K562 (cell line): ENCODE results near the gene CAMK1D. TPM values are rescaled to one million over a fixed set of nuclear protein-coding genes. Genes with fewer than 3 reads are reported as not detected.

Source experiments
- ATAC-seq: fragments of 200-7000 bp; cut with Tn5 transposase; 3 replicates; pipeline ENCODE4 v1.9.1; 2020; ENCODE audit warnings: moderate library complexity
- BruUV-seq: library from RNA; stranded (reverse); fragments of 400-500 nt; replicated peaks from 2 replicates; lab custom pipeline; 2021; lab: Mats Ljungman, UMichigan
- CTCF ChIA-PET: fragments of 300-600 bp; formaldehyde crosslinking; extraction: SDS; loops from one replicate; lab custom pipeline; 2021; ENCODE audit warnings: low intra/inter-chr PET ratio; lab: Yijun Ruan, JAX
- POLR2A ChIA-PET: fragments of 300-600, 350-650 bp; sonication (Branson Sonifier 250); formaldehyde crosslinking; extraction: SDS; loops from one replicate; lab custom pipeline; 2021; ENCODE audit warnings: antibody characterized with exemption, inconsistent platforms; lab: Yijun Ruan, JAX
- DNase-seq, 4 experiments: peaks; one replicate each; pipeline versions ENCODE4 v3.0.0 to v3.0.0-alpha.2; 2011 to 2018; ENCODE audit warnings: low spot score in 3 of 4, mixed read lengths in 3 of 4; ENCODE audit errors: extremely low read depth in 1 of 4
- FAIRE-seq: peaks from 2 replicates; lab custom pipeline; 2011; peaks lifted over from hg19 to GRCh38; lab: Jason Lieb, UNC
- H2AFZ ChIP-seq: 2 replicates; pipeline ENCODE4 v1.6.0; 2011; ENCODE audit warnings: low read depth, low read length, control low read depth, inconsistent platforms
- H3K27ac ChIP-seq: fragments of 200-600 bp; 3 replicates; pipeline ENCODE4 v1.8.0; 2011; ENCODE audit warnings: low read depth, mild to moderate bottlenecking, control low read depth, inconsistent platforms, low read length, moderate library complexity, mixed read lengths; ENCODE audit errors: extremely low read depth
- H3K27me3 ChIP-seq, 2 experiments: fragments of 300-600 bp in 1 of 2; 2 replicates in 1 of 2; 3 replicates in 1 of 2; pipeline versions ENCODE4 v1.6.0 to v1.8.0; 2011; ENCODE audit warnings: inconsistent platforms in 2 of 2, low read length in 2 of 2, mild to moderate bottlenecking in 1 of 2, mixed read lengths in 1 of 2, moderate library complexity in 1 of 2; ENCODE audit not compliant: control insufficient read depth in 2 of 2, insufficient read depth in 2 of 2
- H3K36me3 ChIP-seq: fragments of 300-600 bp; 3 replicates; pipeline ENCODE4 v1.8.0; 2011; ENCODE audit warnings: mild to moderate bottlenecking, low read length, inconsistent platforms; ENCODE audit not compliant: control insufficient read depth, insufficient read depth
- H3K4me1 ChIP-seq, 2 experiments: fragments of 200-600 bp in 1 of 2; replicated peaks in 1 of 2; 2 replicates in 1 of 2; 3 replicates in 1 of 2; pipeline versions ENCODE4 v1.5.1 to v1.8.0; 2011; ENCODE audit warnings: inconsistent platforms in 2 of 2, low read length in 2 of 2, mild to moderate bottlenecking in 1 of 2, mixed read lengths in 1 of 2, moderate library complexity in 1 of 2; ENCODE audit not compliant: control insufficient read depth in 2 of 2, insufficient read depth in 2 of 2
- H3K4me2 ChIP-seq: 2 replicates; pipeline ENCODE4 v1.6.1; 2011; ENCODE audit warnings: low read length, control low read depth, inconsistent platforms, mixed read lengths; ENCODE audit not compliant: insufficient read depth
- H3K4me3 ChIP-seq: fragments of 200-600 bp; sonication (generic), shearing (Covaris generic); 2 replicates; pipeline ENCODE4 v1.5.1; 2016; ENCODE audit warnings: control low read depth, inconsistent platforms
- H3K79me2 ChIP-seq: fragments of 200-600 bp; 3 replicates; pipeline ENCODE4 v1.8.0; 2011; ENCODE audit warnings: low read length, inconsistent platforms; ENCODE audit not compliant: control insufficient read depth, insufficient read depth
- H3K9ac ChIP-seq, 2 experiments: 2 replicates each; pipeline versions ENCODE4 v1.6.0 to v1.6.1; 2011; ENCODE audit warnings: low read depth in 2 of 2, low read length in 2 of 2, control low read depth in 1 of 2, inconsistent platforms in 1 of 2, mild to moderate bottlenecking in 1 of 2, mixed read lengths in 1 of 2; ENCODE audit not compliant: insufficient read depth in 1 of 2
- H3K9me1 ChIP-seq: one replicate; pipeline ENCODE4 v1.6.0; 2011; ENCODE audit warnings: inconsistent platforms, mild to moderate bottlenecking, low read length, moderate library complexity; ENCODE audit not compliant: control insufficient read depth, insufficient read depth
- H3K9me3 ChIP-seq: replicated peaks from 2 replicates; pipeline ENCODE4 v1.5.1; 2011; ENCODE audit warnings: low read depth, low read length, inconsistent platforms; ENCODE audit not compliant: control insufficient read depth, insufficient read depth
- H4K20me1 ChIP-seq: replicated peaks from 2 replicates; pipeline ENCODE4 v1.6.1; 2011; ENCODE audit warnings: low read length, inconsistent platforms, mixed read lengths; ENCODE audit not compliant: control insufficient read depth, insufficient read depth
- BRCA1 ChIP-seq, 2 experiments: fragments of 450-650 bp in 1 of 2; sonication (generic) in 1 of 2; formaldehyde crosslinking in 1 of 2; IDR thresholded peaks; 2 replicates each; pipeline versions ENCODE4 v1.5.0 to v1.6.1; 2017 to 2020; ENCODE audit warnings: mild to moderate bottlenecking in 1 of 2, missing genetic modification reagents in 1 of 2
- EHMT2 ChIP-seq: fragments of 450-650 bp; IDR thresholded peaks from 2 replicates; pipeline ENCODE4 v1.6.1; 2018; ENCODE audit warnings: antibody characterized with exemption
- ELF1 ChIP-seq: fragments of 200-800 bp; sonication (Bioruptor generic); IDR thresholded peaks from 2 replicates; pipeline ENCODE4 v1.6.1; 2016; ENCODE audit warnings: missing genetic modification characterization, missing compliant biosample characterization
- ETV1 ChIP-seq: fragments of 450-650 bp; conservative IDR thresholded peaks from 2 replicates; pipeline ENCODE4 v1.6.1; 2016; ENCODE audit warnings: missing genetic modification characterization, control low read depth, low read depth, missing compliant biosample characterization
- HMBOX1 ChIP-seq: sonication (generic); IDR thresholded peaks from 2 replicates; pipeline ENCODE4 v1.6.1; 2016
- IRF1 ChIP-seq: sonication (generic); formaldehyde crosslinking; IDR thresholded peaks from 2 replicates; pipeline ENCODE4 v1.8.0; 2022; ENCODE audit warnings: missing genetic modification reagents, mild to moderate bottlenecking, borderline replicate concordance
- MYC ChIP-seq, 2 experiments: fragments of 250-450 bp in 1 of 2; sonication (Bioruptor Pico) in 1 of 2; IDR thresholded peaks; 2 replicates each; pipeline versions ENCODE4 v1.5.1 to v1.6.1; 2012 to 2021; ENCODE audit warnings: low read depth in 2 of 2, borderline replicate concordance in 1 of 2, improper control_type of control experiment in 1 of 2, low read length in 1 of 2, mild to moderate bottlenecking in 1 of 2, moderate library complexity in 1 of 2
- PHF21A ChIP-seq: fragments of 450-650 bp; IDR thresholded peaks from 2 replicates; pipeline ENCODE4 v1.6.1; 2017; ENCODE audit warnings: low read depth, borderline replicate concordance
- REST ChIP-seq, 2 experiments: fragments of 450-650 bp; formaldehyde crosslinking in 1 of 2; IDR thresholded peaks; 2 replicates each; pipeline versions ENCODE4 v1.4.0 to v1.6.1; 2014 to 2020; ENCODE audit warnings: mild to moderate bottlenecking in 2 of 2, borderline replicate concordance in 1 of 2, low read depth in 1 of 2
- ZKSCAN8 ChIP-seq: fragments of 200-800 bp; sonication (Bioruptor generic); IDR thresholded peaks from 2 replicates; pipeline ENCODE4 v1.6.1; 2016; ENCODE audit warnings: missing genetic modification characterization, missing compliant biosample characterization
- ZNF12 ChIP-seq: sonication (generic); formaldehyde crosslinking; IDR thresholded peaks from 2 replicates; pipeline ENCODE4 v1.4.0; 2020; ENCODE audit warnings: mild to moderate bottlenecking, missing genetic modification reagents
- ZNF79 ChIP-seq: fragments of 250-450 bp; sonication (Bioruptor Pico); IDR thresholded peaks from 2 replicates; pipeline ENCODE4 v1.4.0; 2020; ENCODE audit warnings: low read depth, mild to moderate bottlenecking, moderate library complexity
- WGBS: fragments of 100-300 bp; shearing (Covaris generic); methylation state at CpG from one replicate; pipeline ENCODE4 v1.1.6; 2016; ENCODE audit warnings: low coverage, mixed read lengths; ENCODE audit not compliant: insufficient coverage; ENCODE audit errors: missing lambda C conversion rate; 5-methylcytosine and 5-hydroxymethylcytosine counted together
- in situ Hi-C: fragments of 300-500 bp; cut with MboI; formaldehyde crosslinking; loops from 4 replicates; pipeline ENCODE4 v1.15.0; 2018; ENCODE audit warnings: inconsistent platforms, mixed read lengths
- intact Hi-C: fragments of 100-400 bp; cut with micrococcal nuclease; formaldehyde crosslinking; loops from 2 replicates; pipeline ENCODE4 v1.14.2; 2022
- polyA plus RNA-seq, 8 experiments: library from polyadenylated mRNA; depleted of rRNA in 4 of 8; stranded (reverse) in 5 of 8; unstranded in 3 of 8; fragments of >200 nt; fragmentation: Nextera tagmentation in 2 of 8; fragmentation: Illumina TruSeq in 1 of 8; extraction: Ambion mirVana in 2 of 8; extraction: Trizol in 1 of 8; gene quantifications; 2 replicates each; pipeline versions ENCODE4 v1.2.1 to v1.2.3, GENCODE V29; 2011 to 2014; ENCODE audit warnings: inconsistent platforms in 1 of 8, missing spikeins in 1 of 8
- total RNA-seq, 7 experiments: library from RNA; depleted of rRNA in 6 of 7; stranded (reverse); fragments of >200 nt in 6 of 7; fragmentation: Illumina TruSeq in 2 of 7; extraction: Trizol in 2 of 7; gene quantifications; 2 replicates each; pipeline versions ENCODE4 v1.2.1 to v1.2.3, GENCODE V29; 2011 to 2021; ENCODE audit warnings: low replicate concordance in 1 of 7

CAMK1D gene
- total and polyA plus RNA-seq, 9 of the 15 experiments (the other 6 are each of a cell fraction or from before 2014, with no cell fraction given) = 0.12 to 0.24 (median 0.20) TPM; not detected in 5

DNA sequence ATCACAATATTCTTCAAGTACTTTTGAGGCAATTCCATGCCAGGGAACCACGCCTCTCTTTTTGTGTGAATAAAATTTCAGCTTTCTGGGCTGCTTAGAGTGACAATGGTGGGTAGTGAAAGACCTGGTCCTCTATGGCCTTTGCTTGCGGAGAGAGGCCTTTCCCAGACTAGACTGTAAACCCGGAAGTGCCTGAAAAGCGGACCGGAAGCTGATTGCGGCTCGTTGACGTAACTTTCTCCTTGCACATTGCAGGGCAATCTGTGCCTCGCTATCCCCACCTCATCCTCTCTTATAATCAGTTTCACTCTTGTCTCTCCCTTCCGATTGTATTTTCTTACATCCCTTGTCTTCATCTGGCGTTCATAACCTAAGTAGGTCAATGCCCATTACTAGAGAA lies 310.4 kb downstream of the CAMK1D start:
- no peak; the same call in 2 of the 3 replicates for ATAC-seq
- Histone ChIP-seq H3K4me3 (no peak overlapping the region), H4K20me1 (no peaks in the 10 kb centered on the region), H3K27me3 (peaks cover 2 to 7% of the 10 kb centered on the region in 2 experiments; a peak in 2 of 5 replicates), H3K9me3 (no peaks in the 10 kb centered on the region), H2AFZ (peak overlapping the region; percentile 66), H3K9me1 (no peaks in the 10 kb centered on the region), H3K36me3 (no peaks in the 10 kb centered on the region), H3K27ac (no peak overlapping the region), H3K9ac (no peak overlapping the region), H3K4me2 (peak overlapping the region; percentile 34; the same call in 1 of the 2 replicates), H3K79me2 (no peaks in the 10 kb centered on the region), H3K4me1 (no peaks in the 10 kb centered on the region)
- no TSS peak for BruUV-seq
- in situ Hi-C loops (no loop called here), intact Hi-C loops (no loop called here)
- no peak for FAIRE-seq
- DNase-seq = peak in 2 of 4 experiments; percentile 3 to 12
- WGBS = 6% methylated on average over 11 of the region's 11 CpGs
- POLR2A ChIA-PET = no interaction called here
- CTCF ChIA-PET = no interaction called here
- no peak for TF ChIP-seq MYC (IDR thresholded peaks at IDR 0.05; ENCODE audit: low read depth, low read length)
- no peak for TF ChIP-seq MYC (CRISPR knock-in tag; IDR thresholded peaks at IDR 0.05; ENCODE audit: borderline replicate concordance, low read depth)
- TF ChIP-seq REST (IDR thresholded peaks at IDR 0.05; ENCODE audit: borderline replicate concordance) = no peak
- no peak for TF ChIP-seq REST (CRISPR knock-in tag; IDR thresholded peaks at IDR 0.05; ENCODE audit: low read depth)
- TF ChIP-seq ZNF79 (CRISPR knock-in tag) = no peak
- TF ChIP-seq HMBOX1 = no peak
- no peak for TF ChIP-seq BRCA1 (IDR thresholded peaks at IDR 0.05)
- no peak for TF ChIP-seq BRCA1 (CRISPR knock-in tag; IDR thresholded peaks at IDR 0.05)
- TF ChIP-seq ETV1 (tag) = peak; percentile 34; the same call in 1 of the 2 replicates
- TF ChIP-seq ZNF12 = no peak
- TF ChIP-seq IRF1 (CRISPR knock-in tag) = no peak
- no peak for TF ChIP-seq PHF21A
- TF ChIP-seq ZKSCAN8 = no peak
- peak; percentile 62 for TF ChIP-seq ELF1 (tag)
- TF ChIP-seq EHMT2 = peak; percentile 71; the same call in 1 of the 2 replicates
